Measurements from ENCODE around the gene CCHCR1. TPM values are rescaled to one million over a fixed set of nuclear protein-coding genes. Genes with fewer than 3 reads are reported as not detected.

CCHCR1 gene
- total RNA-seq, 3 donors from 2014 or later: 25.7 to 53.3 (median 43.4) TPM

DNA sequence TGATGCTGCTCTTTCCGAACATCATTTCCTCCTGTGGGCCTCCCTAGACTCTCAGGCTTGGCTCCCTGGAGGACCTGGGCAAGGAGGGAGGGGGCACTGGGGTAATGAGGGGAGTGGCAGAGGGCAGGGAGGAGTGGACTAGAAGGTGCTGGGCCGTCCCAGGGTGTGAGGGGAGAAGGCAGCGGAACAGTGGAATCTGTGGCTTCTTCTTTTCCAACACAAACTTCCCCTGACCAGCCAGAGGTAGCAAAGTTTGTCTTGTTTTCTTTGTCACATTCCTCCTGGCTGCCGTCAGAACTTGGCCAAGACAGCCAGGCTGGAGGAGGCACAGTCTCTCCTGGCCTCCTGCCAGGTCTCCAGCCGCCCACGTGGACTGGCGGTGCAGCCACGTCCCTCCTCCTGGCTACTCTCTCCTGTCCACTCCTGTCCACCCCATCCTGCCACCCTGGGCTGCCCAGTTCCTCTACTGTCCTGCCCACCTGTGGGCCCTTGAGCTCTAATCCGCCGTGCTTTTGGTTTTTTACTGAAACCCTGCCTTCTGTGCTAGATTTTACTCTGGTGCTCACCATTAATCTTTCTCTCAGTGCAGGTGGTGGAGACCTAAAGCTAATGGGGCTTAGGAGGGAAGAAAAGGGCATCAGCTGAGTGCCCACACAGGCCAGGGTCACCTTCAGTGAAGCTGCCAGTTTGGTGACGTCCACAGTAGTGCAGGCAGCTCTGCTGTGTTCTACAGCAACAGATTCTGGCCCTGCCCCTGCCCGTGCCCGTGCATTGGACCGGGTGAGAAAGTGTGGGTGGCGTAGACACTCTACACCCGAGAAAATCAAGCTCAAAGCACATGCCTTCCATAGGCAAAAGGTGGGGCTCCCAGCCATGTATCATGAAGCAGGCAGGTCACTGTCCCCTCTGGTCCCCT is 34.6 kb downstream of the CCHCR1 start:
- Histone ChIP-seq H3K9me3 (no peaks in the 10 kb centered on the region), H3K36me3 (ENCODE audit: low read depth) (no peaks in the 10 kb centered on the region), H3K4me3 (no peak overlapping the region), H3K4me1 (ENCODE audit: low read depth) (peaks cover 15% of the 10 kb centered on the region)
- TF ChIP-seq, protein P1, sequence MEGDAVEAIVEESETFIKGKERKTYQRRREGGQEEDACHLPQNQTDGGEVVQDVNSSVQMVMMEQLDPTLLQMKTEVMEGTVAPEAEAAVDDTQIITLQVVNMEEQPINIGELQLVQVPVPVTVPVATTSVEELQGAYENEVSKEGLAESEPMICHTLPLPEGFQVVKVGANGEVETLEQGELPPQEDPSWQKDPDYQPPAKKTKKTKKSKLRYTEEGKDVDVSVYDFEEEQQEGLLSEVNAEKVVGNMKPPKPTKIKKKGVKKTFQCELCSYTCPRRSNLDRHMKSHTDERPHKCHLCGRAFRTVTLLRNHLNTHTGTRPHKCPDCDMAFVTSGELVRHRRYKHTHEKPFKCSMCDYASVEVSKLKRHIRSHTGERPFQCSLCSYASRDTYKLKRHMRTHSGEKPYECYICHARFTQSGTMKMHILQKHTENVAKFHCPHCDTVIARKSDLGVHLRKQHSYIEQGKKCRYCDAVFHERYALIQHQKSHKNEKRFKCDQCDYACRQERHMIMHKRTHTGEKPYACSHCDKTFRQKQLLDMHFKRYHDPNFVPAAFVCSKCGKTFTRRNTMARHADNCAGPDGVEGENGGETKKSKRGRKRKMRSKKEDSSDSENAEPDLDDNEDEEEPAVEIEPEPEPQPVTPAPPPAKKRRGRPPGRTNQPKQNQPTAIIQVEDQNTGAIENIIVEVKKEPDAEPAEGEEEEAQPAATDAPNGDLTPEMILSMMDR (IDR thresholded peaks at IDR 0.05): no peak
- intact Hi-C loops (cut with DNase I, micrococcal nuclease): no loop called here
- DNase-seq: peak; percentile 50 to 76 (median 74)
- ATAC-seq: peak; percentile 48

DNA sequence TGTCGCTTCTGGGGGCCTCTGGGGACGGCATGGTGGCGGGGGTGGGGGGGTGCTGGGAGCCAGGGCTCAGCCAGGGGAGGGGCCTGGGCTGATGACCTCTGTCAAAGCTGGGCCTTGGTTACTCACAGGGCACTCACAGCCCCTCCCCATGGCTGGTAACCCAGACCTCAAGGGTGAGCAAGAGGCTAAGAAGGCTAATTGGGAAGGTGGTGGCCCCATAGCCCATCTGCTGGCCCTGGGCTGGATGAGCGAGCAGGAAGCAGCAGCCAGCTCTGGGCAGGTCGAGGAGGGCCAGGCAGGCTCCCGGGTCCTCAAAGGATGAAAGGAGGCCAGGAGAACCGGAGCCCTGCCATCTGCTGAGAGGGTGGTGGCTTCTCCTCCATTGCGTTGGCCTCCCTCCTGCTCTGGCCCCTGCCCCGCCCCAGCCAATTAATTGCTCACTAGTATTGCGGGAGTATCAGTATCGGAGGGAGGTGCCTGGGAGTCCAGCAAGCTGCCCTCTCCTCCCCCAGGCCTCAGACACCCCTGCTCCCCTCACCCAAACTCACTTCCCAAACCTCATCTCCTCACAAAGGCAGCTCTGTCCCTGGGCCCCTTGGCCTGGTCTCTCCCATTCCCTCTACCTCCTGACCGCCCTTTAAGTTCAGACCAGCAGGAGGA is 36.3 kb downstream of the CCHCR1 start:
- TF ChIP-seq, protein P1 (IDR thresholded peaks at IDR 0.05): no peak
- intact Hi-C loops (cut with DNase I, micrococcal nuclease): no loop called here
- no peak overlapping the region for H3K4me3 ChIP-seq
- peaks cover 9% of the 10 kb centered on the region for H3K4me1 ChIP-seq (ENCODE audit: low read depth)
- no peaks in the 10 kb centered on the region for H3K9me3 ChIP-seq
- H3K36me3 ChIP-seq (ENCODE audit: low read depth): no peaks in the 10 kb centered on the region
- no peak for DNase-seq
- ATAC-seq: no peak

DNA sequence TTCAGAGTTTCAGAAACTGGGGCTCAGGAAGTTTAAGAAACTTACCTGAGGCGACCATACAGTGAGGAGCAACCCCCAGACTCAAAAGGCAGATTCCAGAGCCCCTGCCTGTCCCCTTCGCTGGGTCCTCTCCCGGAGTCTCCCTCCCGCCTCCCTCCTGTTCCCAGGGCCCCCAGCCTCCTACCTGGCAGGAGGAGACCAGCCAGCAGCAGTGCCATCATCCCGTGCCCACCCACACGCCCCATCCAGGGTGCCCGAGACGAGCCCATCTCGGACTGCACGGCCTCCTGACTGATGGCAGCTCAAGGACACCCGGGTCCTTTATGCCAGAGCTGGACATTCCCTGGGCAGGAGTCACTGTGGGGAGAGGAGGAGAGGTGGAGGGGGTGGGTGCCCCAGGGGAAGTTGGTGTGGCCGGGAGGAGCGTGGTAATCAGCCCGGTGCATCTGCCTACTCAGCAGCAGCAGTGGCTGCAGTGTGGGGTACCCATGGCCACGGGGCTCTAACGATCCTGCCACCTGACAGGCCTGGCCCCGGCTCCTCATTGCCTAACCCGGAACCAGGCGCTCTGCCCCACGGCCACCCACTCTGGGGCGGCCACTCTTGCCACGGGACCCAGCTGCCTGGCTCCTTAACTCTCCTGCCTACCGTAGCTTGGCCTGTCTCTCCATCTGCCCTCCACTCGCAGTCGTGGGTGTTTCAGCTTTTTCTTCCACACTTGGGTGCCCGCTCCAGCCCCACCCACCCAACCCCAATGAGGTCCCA is 37.3 kb downstream of the CCHCR1 start, which contains the start of gene CDSN:
TSS of gene CDSN (minus strand) at position 296 of the 765 bp plus-strand sequence. CDS start at position 269, 27 bp downstream.
- intact Hi-C loops (cut with DNase I, micrococcal nuclease): no loop called here
- TF ChIP-seq, protein P1 (IDR thresholded peaks at IDR 0.05): no peak
- Histone ChIP-seq H3K9me3 (no peaks in the 10 kb centered on the region), H3K36me3 (ENCODE audit: low read depth) (no peaks in the 10 kb centered on the region), H3K4me3 (no peak within 1 kb of the TSS), H3K4me1 (ENCODE audit: low read depth) (peaks cover 10% of the 10 kb centered on the region)
- no peak for DNase-seq
- ATAC-seq: no peak

DNA sequence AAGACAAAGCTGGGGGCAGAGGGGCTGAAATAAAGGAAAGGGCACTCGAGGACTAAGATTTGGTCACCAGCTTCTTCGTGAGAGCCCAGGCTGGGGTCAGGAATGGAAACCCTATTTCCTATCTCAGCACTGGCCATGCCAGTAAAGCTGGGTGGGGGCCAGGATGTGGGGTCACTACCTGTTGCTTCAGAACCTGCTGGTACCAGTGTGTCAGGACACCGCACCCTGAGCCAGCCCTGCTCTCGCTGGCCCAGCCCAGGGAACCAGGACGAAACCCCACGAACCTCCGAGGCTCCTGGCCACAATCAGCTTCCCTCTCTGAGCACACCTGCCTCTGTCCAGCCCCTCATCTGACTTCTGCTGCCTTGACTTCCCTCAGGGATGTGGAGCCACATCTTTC is 39.4 kb downstream of the CCHCR1 start:
- Histone ChIP-seq H3K4me1 (ENCODE audit: low read depth) (peaks cover 22% of the 10 kb centered on the region), H3K36me3 (ENCODE audit: low read depth) (no peaks in the 10 kb centered on the region), H3K4me3 (no peak overlapping the region), H3K9me3 (no peaks in the 10 kb centered on the region)
- TF ChIP-seq, protein P1 (IDR thresholded peaks at IDR 0.05): no peak
- DNase-seq: no peak
- intact Hi-C loops (cut with DNase I, micrococcal nuclease): no loop called here
- no peak for ATAC-seq

DNA sequence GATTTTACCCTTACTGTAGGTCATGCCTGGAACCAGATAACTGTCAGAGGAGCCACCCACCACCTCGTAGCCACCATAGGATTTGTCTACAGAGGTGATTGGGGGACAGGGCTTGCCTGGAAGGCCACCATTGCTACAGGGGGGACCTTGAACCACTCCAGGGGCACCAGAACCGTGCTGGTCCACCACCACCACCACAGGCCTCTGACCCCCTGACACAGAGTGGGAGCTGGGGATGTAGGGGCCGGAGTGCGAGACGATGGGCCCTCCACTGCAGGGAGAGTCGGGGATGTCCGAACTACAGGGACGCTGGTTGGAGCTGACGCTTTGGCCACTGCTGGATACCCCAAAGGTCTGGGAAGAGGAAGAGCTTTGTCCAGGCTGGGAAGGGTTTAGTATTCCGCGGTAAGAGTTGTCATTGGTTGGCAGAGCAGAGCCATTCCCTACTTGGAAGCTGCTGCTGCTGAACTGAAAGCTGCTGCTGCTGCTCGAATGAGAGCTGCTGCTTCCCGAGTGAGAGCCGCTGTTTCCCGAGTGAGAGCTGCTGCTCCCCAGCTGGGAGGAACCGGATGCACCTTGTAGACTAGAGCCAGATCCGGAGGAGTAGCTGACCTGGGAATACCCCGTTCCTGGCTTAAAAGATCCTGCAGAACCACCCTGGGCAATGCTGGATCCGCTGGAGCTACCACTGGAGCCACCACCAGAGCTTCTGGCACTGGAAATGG is 40.8 kb downstream of the CCHCR1 start:
- peaks cover 13% of the 10 kb centered on the region for H3K4me1 ChIP-seq (ENCODE audit: low read depth)
- no peak for DNase-seq
- no peaks in the 10 kb centered on the region for H3K36me3 ChIP-seq (ENCODE audit: low read depth)
- no peaks in the 10 kb centered on the region for H3K9me3 ChIP-seq
- no peak for ATAC-seq
- H3K4me3 ChIP-seq: no peak overlapping the region
- intact Hi-C loops (cut with DNase I, micrococcal nuclease): no loop called here
- TF ChIP-seq, protein P1 (IDR thresholded peaks at IDR 0.05): no peak

Measured in mucosa of descending colon (tissue), 3 donors.